ENCODE measurements around the gene IPO4. TPM values are rescaled to one million over a fixed set of nuclear protein-coding genes. Genes with fewer than 3 reads are reported as not detected.

Gene IPO4
- total RNA-seq, 2 donors from 2014 or later: 56.3 to 67.4 TPM

GRCh38 chr14:24149302-24149969 lies 39.2 kb downstream of the IPO4 start:
- no peaks in the 10 kb centered on the region for H3K9me3 ChIP-seq (ENCODE audit: control insufficient read depth, low read length)
- Mint-ChIP-seq H3K36me3 (ENCODE audit: low read depth) (peaks cover 44% of the 10 kb centered on the region), H3K4me3 (peak overlapping the region; percentile 92), H3K4me1 (peaks cover 20% of the 10 kb centered on the region), H3K27me3 (ENCODE audit: insufficient read depth) (no peaks in the 10 kb centered on the region), H3K27ac (no peak overlapping the region), H3K9me3 (no peaks in the 10 kb centered on the region)
- no peaks in the 10 kb centered on the region for H3K27me3 ChIP-seq (ENCODE audit: control insufficient read depth, insufficient read depth, low read length, poor library complexity, severe bottlenecking)
- no peak overlapping the region for H3K27ac ChIP-seq (ENCODE audit: low read depth, low read length)
- peaks cover 6% of the 10 kb centered on the region for H3K4me1 ChIP-seq (ENCODE audit: control insufficient read depth, insufficient read depth, low read length)
- DNase-seq: no peak
- H3K9ac ChIP-seq (ENCODE audit: extremely low read depth, low read length, poor library complexity, severe bottlenecking): no peak overlapping the region
- no peak for TF ChIP-seq CTCF (conservative IDR thresholded peaks at IDR 0.05)
- H3K36me3 ChIP-seq (ENCODE audit: control insufficient read depth, insufficient read depth, low read length): peaks cover 49% of the 10 kb centered on the region
- WGBS, 2 experiments (ENCODE audit: insufficient coverage in 1 of 2, insufficient read length in 1 of 2): 93% methylated on average over 3 of the region's 3 CpGs; no CpG with 5 or more reads in 1 of the 2 experiments
- no peak overlapping the region for H3K4me3 ChIP-seq (ENCODE audit: low read length)

- no peaks in the 10 kb centered on the region for H3K27me3 ChIP-seq (ENCODE audit: control insufficient read depth, insufficient read depth, low read length, poor library complexity, severe bottlenecking)
- no peaks in the 10 kb centered on the region for H3K9me3 ChIP-seq (ENCODE audit: control insufficient read depth, low read length)
- TF ChIP-seq CTCF (conservative IDR thresholded peaks at IDR 0.05): no peak
- Mint-ChIP-seq H3K4me1 (peaks cover 20% of the 10 kb centered on the region), H3K27me3 (ENCODE audit: insufficient read depth) (no peaks in the 10 kb centered on the region), H3K27ac (no peak overlapping the region), H3K4me3 (peak overlapping the region; percentile 92), H3K36me3 (ENCODE audit: low read depth) (peaks cover 52% of the 10 kb centered on the region), H3K9me3 (no peaks in the 10 kb centered on the region)
- no peak overlapping the region for H3K27ac ChIP-seq (ENCODE audit: low read depth, low read length)
- peaks cover 62% of the 10 kb centered on the region for H3K36me3 ChIP-seq (ENCODE audit: control insufficient read depth, insufficient read depth, low read length)
- peak overlapping the region; percentile 66 for H3K9ac ChIP-seq (ENCODE audit: extremely low read depth, low read length, poor library complexity, severe bottlenecking)
- peak overlapping the region; percentile 98 for H3K4me3 ChIP-seq (ENCODE audit: low read length)
- WGBS, 2 experiments (ENCODE audit: insufficient coverage in 1 of 2, insufficient read length in 1 of 2): 9 to 28% methylated on average over 9 to 29 of the region's 29 CpGs
- peaks cover 6% of the 10 kb centered on the region for H3K4me1 ChIP-seq (ENCODE audit: control insufficient read depth, insufficient read depth, low read length)
- no peak for DNase-seq
These were observed 40.7 kb downstream of the IPO4 start for GRCh38 chr14:24147761-24148428.

GRCh38 chr14:24146978-24147760 lies 41.4 kb downstream of the IPO4 start, which contains the start of gene RNF31:
Gene RNF31, plus strand, starts transcription at chr14:24147498. Its CDS starts 201 bp downstream, at chr14:24147699.
- Mint-ChIP-seq H3K4me3 (peak within 1 kb of the TSS; percentile 92), H3K36me3 (ENCODE audit: low read depth) (peaks cover 49% of the 10 kb centered on the region)
- 0% methylated on average over 15 to 57 of the region's 57 CpGs for whole genome bisulfite sequencing, 2 experiments (ENCODE audit: insufficient coverage in 1 of 2, insufficient read length in 1 of 2)

More at GRCh38 chr14:24146978-24147760, 41.4 kb downstream of the IPO4 start, which contains the start of gene RNF31:
- peak within 1 kb of the TSS; percentile 75 for H3K27ac ChIP-seq (ENCODE audit: low read depth, low read length)
- H3K9ac ChIP-seq (ENCODE audit: extremely low read depth, low read length, poor library complexity, severe bottlenecking): peak within 1 kb of the TSS; percentile 66
- peaks cover 6% of the 10 kb centered on the region for H3K4me1 ChIP-seq (ENCODE audit: control insufficient read depth, insufficient read depth, low read length)
- peak; percentile 98 for DNase-seq
- H3K27ac Mint-ChIP-seq: peak within 1 kb of the TSS; percentile 98
- H3K4me3 ChIP-seq (ENCODE audit: low read length): peak within 1 kb of the TSS; percentile 98
- no peaks in the 10 kb centered on the region for H3K9me3 ChIP-seq (ENCODE audit: control insufficient read depth, low read length)
- peaks cover 20% of the 10 kb centered on the region for H3K4me1 Mint-ChIP-seq
- no peaks in the 10 kb centered on the region for H3K27me3 ChIP-seq (ENCODE audit: control insufficient read depth, insufficient read depth, low read length, poor library complexity, severe bottlenecking)
- H3K9me3 Mint-ChIP-seq: no peaks in the 10 kb centered on the region
- peaks cover 57% of the 10 kb centered on the region for H3K36me3 ChIP-seq (ENCODE audit: control insufficient read depth, insufficient read depth, low read length)
- H3K27me3 Mint-ChIP-seq (ENCODE audit: insufficient read depth): no peaks in the 10 kb centered on the region
- TF ChIP-seq CTCF (conservative IDR thresholded peaks at IDR 0.05): no peak

Data from endodermal cell (in vitro differentiated cells).